COR-L47 (cell line): ENCODE results near the gene ARL14.
"Not testable (repeated sequence)": the region's sequence is repeated elsewhere in the genome, so short reads cannot be mapped to it uniquely, and the experiment has no call there.

Experiments used
- DNase-seq: peaks from one replicate; lab custom pipeline; 2025; lab: John Stamatoyannopoulos, UW

The ARL14 gene

GRCh38 chr3:160677459-160677881 is 510 bp downstream of the ARL14 start:
- DNase-seq, result no peak

GRCh38 chr3:160678292-160678842 is 1.4 kb downstream of the ARL14 start:
- DNase-seq, result no peak

- DNase-seq, result no peak
Observed at GRCh38 chr3:160684368-160684740, 7.4 kb downstream of the ARL14 start.

GRCh38 chr3:160685144-160685766 is 8.3 kb downstream of the ARL14 start:
- DNase-seq, result no peak

- DNase-seq, result no peak
Observed at GRCh38 chr3:160686955-160687535, 10.1 kb downstream of the ARL14 start.

- DNase-seq, result no peak
Observed at GRCh38 chr3:160691151-160691550, 14.2 kb downstream of the ARL14 start.

GRCh38 chr3:160691962-160692361 is 15.0 kb downstream of the ARL14 start:
- no peak for DNase-seq

GRCh38 chr3:160693191-160693590 is 16.2 kb downstream of the ARL14 start:
- no peak for DNase-seq

GRCh38 chr3:160694345-160694744 is 17.4 kb downstream of the ARL14 start:
- no peak for DNase-seq

- DNase-seq, result no peak
Observed at GRCh38 chr3:160695003-160695402, 18.0 kb downstream of the ARL14 start.

GRCh38 chr3:160695915-160696327 is 19.0 kb downstream of the ARL14 start:
- no peak for DNase-seq

GRCh38 chr3:160697637-160698380 is 20.8 kb downstream of the ARL14 start:
- DNase-seq, result peak; percentile 17

- DNase-seq, result no peak
Observed at GRCh38 chr3:160698599-160699195, 21.7 kb downstream of the ARL14 start.

- DNase-seq, result no peak
Observed at GRCh38 chr3:160701490-160701889, 24.5 kb downstream of the ARL14 start.

GRCh38 chr3:160702290-160702689 is 25.3 kb downstream of the ARL14 start:
- no peak for DNase-seq

GRCh38 chr3:160703974-160704373 is 27.0 kb downstream of the ARL14 start:
- DNase-seq, result no peak

- DNase-seq, result peak; percentile 69
Observed at GRCh38 chr3:160707187-160707794, 30.3 kb downstream of the ARL14 start.

GRCh38 chr3:160709477-160710182 is 32.7 kb downstream of the ARL14 start:
- DNase-seq, result no peak

- DNase-seq, result not testable (repeated sequence)
Observed at GRCh38 chr3:160713144-160713543, 36.2 kb downstream of the ARL14 start.

GRCh38 chr3:160719710-160720109 is 42.8 kb downstream of the ARL14 start:
- DNase-seq, result no peak

GRCh38 chr3:160720123-160720746 is 43.3 kb downstream of the ARL14 start:
- DNase-seq, result no peak
